Germinal center (tissue), 1 donor: Measurements from ENCODE around the gene KCNQ1.

ENCODE experiments used
- DNase-seq: peaks from one replicate; pipeline ENCODE4 v3.0.0; 2012; ENCODE audit warnings: mixed read lengths, low spot score

KCNQ1 gene

DNA sequence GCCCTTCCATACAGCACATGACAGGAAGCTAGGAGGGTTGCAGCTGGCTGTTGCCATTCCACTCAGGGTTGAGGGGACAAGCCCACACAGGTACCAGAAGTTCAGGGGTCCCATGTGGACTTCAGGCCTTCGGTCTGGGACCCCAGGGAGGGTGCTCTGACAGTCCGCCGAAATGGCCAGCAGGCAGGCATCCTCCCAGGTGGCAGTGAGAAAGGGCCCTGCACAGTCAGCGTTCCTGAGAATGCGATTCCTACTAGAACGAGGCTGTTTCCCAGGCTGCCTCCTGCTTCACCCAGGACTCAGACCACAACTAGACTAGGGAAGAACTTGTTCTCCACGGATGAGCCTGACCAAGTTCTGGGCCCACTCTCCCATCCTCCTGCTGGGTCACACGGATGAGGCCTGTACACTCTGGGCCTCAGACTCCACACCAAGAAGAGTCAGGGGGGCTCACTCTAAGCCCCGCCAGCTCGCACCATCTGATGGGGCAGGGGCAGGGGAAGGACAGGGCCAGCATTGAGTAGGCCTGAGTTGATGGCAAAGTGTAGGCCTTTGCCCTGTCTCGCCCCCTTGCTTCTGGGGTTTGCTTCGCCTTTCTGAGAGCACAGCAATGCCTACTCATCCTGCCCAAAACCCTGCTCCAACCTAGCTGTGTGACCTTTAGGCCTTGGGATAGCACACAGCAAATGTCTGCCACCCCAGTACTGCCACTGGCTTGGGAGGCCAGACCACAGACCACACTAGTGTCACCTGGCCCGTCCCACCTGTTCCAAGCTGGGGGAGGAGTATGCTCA is 241.0 kb downstream of the KCNQ1 start:
- DNase-seq = no peak

DNA sequence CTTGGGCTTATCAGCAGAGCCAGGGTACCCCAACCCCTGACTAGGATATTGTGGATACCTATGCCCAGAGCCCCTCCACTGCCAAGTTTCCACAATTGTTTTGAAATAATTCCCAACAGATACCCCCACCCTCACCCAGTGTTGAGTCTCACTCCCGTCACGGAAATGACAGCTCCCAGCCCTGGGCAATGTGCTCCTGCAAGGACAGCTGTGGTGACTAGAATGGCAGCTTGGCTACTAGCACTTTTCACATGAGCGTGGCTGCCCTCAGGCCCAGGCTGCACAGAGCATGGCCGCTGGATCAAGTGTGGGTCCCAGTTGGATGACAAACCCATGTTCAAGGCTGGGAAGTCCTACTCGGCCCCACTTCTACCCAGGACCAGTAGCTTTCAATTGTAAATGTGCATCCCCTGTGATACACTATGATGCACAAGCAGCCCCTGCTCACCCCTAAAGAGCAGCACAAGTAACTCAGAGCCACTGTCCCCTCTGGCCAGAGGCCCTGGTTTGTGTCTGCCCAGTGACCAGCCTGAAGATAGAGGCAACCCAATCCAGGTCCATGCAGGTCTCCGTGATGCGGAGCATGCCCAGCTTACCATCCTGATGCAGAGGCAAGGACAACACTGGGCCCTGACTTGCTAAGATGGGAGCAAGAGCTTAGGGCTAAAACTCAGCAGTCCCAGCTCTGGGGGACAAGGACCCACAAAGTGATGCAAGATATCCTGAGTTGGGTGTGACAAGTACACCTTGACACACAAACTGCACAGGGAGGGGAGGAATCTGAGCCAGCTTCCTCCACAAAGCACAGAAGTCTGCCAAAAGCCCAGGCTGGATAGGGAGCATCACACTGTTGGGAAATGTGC is 241.8 kb downstream of the KCNQ1 start:
- DNase-seq = no peak

DNA sequence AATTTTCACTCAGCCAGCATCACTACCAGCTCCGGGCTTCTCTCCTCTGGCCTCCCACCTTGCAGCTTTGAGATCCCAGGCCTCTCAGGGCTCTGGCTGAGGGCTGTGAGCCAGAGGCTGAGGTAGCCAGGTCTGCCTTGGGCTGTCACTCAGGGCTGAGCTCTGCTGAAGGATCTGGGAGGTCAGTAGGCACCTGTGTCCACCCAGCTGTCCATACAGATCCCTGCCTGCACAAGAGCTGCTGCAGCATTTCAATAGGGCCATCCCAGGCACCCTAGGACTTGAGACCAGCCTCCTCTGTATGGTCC is 242.4 kb downstream of the KCNQ1 start:
- no peak for DNase-seq

DNA sequence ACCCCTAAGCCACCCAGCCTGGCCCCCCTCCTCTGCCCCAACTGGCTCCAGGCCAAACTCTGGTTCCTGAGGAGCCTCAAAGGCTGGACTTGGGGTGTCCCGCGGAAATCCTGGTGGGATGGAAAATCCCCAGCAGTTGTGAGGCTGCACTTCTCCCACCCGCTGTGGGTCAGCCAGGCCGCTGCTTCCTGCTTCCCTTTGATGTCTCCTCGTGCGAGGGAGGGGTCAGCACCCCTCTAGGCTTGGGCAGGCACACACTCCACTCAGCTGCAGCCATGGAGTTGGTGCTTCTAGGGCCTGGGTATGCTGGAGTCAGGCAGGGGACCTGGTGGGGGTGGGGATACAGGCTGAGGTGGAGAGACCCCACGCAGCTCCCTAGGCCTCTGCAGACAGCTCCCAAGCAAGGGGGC is 243.0 kb downstream of the KCNQ1 start:
- no peak for DNase-seq

DNA sequence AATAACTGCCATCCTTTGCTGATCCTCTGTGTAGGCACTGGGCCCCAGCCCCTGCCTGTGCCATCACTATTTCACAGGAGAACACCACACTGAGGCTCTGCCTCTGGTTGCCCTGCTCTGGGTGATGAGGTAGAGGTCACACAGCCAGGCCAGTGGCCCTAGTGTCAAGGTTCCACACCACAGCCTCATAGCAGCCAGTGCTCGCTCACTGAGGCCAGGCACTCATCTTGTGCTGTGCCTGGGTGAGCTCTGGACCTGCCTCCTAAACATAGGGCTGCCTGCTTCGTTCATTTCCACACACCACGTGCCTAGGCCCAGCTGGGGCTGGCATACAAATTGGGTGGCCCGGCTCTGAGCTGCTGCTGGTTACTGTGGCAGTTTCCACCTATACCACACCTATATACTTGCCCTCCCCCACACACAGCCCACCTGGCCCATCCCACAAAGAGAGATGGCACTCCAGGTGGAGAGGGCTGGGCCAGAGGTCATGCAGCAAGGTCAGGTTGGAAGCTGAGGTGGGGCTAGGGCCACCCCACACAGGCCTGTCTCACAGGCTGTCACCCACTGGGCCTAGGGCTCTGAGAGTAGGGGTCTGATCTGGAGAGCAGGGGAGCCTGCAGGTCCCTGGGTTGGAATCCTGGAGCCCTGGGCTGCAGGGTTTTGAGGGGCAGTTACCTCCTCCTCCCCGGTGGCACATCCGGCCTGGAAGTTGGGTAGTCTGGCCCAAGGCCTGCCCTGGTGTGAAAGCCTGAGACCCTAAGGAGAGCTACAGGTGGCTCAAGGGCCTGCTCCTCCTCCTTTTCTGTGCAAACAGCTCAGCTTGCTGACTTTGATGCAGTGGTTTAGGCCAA is 243.8 kb downstream of the KCNQ1 start:
- no peak for DNase-seq

DNA sequence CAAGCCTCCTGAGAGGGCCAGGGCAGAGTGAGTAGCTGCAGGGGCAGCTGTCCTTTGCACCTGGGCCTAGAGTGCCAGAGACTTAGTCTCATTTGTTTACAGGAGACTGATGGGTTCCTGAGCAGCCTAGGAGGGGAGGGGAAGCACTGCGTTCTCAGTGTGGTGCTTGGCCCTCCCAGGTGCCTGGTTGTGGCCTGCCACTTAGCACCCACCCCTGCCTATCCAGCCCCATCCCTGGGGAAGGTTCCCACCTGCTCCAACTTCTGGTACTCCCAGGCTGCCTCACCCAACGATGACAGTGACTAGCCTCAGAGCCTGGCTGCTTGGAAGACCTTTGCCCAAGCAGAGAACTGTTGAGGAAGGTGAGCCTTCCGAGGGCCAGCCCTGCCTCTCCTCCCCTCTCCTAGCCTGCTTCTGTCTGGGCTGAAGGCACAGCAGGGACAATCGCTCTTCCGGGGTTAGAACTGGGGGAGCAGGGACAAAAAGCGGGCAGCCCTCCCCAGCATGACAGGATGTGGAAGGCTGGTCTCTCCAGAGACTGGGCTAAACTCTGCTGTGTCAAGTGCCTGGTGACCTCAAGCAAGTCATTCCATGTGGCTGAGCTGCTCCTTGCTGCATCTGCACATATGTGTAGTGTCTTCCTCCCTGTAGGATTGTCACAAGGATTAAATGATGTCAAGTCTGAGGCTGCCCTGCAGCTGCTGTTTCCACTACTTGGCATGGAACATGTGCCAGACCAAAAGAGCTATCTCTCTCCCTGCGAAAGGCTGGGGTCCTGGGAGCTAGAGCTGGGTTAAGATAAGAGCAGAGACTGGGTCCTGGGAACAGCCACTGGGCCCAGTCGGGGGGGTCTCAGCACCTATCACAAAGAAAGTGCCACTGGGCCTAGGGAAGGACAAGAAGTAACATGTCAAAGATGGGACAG is 245.1 kb downstream of the KCNQ1 start:
- peak; percentile 25 for DNase-seq

DNA sequence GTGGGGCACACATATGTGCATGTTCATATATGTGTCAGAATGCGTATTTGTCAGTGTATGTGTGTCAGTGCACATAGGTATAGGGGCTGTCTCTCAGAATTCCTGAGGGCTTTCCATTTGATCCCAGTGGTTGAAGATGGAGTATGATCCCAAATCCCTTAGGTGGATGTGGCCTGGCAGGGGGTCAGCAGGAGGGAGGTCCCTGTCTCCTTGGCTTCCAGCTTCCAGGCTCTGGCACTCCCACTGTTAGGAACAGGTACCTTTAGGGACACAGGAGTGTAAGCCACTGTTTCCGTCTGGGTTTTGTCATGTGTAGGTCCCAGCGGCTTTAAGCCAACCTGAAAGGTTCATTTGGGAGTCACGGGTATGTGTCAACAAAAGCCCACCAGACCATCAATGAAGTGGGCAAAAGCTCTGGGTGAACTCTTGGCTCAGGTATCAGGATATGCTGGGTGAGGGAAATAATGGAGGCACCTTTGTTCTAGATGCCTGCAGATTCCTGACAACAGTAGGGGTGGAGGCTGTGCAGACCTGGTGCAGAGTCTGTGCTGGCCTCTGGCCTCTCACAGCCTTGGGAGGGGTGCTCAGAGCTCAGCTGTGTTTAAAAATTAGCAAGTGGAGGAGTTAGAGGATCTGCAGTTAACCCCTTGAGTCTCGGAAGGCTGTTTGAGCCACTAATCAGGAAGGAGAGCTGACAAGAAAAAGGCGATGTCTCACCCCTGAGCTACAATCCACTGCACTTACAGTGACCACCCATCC is 246.0 kb downstream of the KCNQ1 start:
- no peak for DNase-seq

DNA sequence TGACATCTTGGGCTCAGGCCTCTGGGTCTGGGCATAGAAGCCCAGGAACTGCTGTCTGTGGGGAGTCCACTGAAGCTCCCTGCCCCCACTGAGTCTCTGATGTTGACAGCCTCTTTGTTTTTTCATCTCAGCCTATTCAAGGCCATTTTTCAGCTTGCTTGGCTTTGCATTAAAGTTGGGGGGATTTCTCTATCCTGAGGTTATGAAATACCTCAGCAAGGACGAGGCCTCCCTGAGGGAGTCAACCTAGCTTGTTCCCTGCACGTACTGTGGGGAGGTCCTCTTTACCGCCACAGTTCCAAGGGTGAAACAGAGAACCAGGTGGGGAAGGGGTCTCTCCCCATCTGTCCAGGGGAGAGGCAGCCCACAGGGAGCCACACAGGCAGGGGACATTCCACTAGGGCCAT is 246.6 kb downstream of the KCNQ1 start:
- no peak for DNase-seq

DNA sequence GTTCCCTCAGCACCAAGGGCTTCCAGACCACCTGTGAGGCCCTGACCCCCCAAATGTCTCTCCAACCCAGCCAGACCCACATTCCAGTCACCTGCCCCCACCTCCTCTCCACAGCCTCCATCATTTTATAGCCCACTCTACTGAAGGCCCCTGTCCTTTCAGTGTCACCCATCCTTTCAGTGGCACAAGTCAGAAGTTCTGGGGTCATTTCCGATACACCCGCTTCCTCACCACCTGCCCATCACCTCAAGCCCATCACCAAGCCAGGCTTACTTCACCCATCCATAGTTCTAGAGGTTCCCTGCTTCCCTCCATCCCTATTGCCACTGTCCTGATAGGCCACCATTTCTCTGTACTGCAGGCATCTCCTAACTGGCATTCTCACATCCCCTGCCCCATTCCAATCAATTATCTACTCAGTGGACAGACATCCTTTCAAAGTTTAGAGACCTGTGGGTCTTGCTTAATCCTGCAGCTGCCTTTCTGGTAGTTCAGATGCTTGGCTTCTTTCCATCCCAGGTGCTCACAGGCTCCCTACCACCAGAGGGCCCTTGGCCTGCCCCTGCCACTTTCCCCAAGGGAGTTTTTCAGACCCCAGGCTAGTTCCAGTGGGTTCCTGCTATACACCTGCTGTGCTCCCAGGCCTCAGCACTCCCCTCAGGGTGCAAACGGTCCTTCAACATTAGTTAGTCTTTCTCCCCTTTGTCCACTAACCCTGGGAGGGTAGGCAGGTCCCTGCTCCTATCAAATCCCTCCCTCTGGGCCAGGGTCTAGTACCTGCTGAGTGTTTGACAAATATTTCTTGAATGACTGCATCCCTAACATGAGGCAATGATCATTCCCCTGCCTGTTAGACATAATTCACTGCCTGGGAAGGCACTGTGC is 247.4 kb downstream of the KCNQ1 start:
- no peak for DNase-seq

DNA sequence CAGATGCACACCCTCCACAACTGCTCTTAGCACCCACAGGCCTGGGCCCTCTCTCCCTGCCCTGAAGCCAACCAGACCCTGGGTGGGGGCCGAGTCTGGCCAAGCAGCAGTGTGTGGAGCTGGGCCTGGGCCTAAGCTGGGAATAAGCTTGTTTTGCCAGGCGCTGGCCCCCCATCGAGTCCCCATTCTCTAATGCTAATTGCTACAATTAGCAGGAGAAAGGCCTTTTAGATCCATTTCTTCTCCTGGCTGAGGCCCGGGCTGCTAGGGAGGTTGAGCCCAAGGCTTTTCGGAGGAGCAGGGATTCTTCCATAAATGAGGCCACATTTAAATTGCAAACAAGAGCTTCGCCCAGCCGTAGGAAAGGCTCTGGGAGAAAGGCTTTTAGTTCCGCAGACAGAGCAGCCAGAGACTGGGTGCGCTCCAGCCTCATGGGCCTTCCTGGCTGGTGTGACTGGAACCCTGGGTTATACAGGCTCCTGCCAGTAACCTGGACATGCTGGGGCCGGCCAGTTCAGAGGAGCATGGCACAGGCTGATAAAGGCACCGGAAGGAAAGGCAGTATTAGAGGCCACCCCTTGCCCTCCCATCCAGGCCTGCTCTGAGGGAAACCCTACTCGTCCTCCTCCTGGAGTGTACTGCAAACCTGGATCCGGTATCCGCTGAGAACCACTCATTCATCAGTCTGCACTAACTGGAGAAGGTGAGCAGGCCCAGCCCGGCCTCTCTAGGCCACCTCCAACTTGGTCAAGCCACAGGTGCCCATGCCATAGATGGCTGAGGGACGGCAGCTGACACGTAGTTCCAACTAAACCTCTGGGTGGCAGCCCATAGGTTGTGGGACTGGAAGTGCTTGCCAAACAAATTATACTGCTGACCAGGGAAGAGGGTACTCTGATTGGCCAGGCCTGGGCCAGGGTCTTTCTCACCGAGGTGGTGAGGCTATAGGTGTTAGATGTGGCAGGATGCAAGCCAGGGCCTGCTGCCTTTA is 248.8 kb downstream of the KCNQ1 start:
- no peak for DNase-seq

DNA sequence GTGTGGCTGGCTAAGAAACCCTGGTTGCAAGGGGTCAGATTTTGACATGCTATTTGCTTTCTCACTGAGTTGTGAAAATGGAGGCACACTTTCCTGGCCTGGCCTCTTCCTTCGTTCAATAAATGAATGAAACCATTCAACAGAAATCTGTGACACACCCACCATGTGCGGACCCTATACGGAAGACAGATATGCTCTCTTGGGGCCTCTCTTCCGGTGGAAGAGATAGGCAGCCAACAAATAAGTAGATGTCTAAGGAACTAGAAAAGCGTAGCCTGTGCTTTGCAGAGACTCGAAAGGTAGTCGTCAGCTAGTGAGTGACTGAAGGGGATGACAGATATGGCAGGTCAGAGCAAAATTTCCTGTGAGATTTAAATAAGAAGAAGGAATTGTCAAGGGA is 249.7 kb downstream of the KCNQ1 start:
- no peak for DNase-seq

DNA sequence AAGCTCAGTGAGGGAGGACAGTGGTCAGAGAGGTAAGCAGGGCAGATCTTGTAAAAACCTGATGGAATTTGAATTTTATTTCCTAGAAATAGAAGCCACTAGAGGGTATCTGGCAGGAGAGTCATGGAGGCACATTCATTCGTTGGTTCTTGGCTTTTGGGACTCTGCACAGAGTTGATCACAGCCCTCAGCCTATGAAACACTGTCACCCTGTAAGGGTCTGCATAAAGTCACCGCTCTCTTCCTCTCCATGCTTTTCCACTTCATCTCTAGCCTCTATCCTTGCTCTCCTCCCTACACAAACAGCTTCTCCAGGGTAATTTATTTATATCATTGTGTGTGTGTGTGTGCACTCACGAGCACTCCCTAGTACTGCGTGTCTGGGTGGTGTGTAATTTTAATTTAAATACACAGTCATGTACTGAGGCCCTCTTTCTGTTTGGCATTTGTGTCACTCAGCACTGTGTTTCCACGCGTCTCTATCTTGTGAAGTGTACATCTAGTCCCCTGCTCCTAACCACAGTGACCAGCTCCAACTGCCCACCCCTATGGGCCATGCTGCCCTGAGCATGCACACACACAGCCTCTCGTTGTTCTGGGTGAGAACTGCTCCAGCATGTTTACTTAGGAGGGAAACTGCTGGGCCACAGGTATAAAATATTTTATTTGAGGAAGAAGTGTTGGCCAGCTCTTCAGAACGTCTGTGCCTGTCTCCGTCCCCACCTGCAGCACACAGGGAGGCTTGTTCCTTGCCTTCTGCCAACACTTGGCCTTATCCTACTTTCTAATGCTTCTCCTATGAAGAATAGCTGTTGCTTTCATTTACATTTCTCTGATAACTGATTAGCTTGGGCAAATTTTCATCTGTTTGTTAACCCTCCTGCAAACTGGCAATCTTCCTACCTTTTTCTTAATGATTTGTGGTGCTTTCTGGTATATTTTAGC is 250.5 kb downstream of the KCNQ1 start:
- DNase-seq = no peak

DNA sequence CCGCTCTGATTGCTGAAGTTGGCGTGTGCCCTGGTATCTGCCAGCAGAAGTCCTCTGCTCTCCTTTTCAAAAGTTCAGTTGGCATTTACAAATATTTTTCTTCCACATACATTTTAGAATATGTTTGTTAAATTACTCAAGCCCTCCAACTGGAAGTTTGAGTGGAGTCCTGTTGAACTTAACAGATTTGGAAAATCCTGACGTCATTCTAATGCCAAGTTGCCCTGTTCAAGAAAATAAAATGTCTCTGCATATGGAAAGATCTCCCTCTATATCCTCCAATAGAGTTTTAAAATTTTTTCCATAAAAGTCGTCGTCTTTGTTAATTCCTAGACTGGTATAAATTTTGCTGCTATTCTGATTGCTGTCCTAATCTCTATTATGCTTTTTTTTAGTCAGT is 251.6 kb downstream of the KCNQ1 start:
- DNase-seq = no peak

DNA sequence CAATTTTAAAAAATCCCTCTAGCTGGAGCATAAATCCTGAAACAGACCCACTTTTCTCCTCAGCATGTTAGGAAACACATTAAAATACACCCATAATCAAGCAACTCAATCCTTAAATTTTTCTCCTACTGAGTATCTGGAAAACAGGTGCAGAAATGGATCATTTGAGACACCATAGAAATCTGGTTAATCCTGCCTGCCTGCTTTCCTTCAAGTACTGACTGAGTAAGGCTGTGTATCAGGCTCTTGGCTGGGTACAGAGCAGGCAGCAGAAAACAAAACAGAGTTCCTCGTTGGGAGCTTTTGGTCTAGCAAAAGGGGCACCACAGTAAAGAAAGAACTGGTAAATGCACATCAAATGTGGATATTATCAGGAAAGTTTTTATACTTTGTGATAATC is 253.1 kb downstream of the KCNQ1 start:
- DNase-seq = no peak

DNA sequence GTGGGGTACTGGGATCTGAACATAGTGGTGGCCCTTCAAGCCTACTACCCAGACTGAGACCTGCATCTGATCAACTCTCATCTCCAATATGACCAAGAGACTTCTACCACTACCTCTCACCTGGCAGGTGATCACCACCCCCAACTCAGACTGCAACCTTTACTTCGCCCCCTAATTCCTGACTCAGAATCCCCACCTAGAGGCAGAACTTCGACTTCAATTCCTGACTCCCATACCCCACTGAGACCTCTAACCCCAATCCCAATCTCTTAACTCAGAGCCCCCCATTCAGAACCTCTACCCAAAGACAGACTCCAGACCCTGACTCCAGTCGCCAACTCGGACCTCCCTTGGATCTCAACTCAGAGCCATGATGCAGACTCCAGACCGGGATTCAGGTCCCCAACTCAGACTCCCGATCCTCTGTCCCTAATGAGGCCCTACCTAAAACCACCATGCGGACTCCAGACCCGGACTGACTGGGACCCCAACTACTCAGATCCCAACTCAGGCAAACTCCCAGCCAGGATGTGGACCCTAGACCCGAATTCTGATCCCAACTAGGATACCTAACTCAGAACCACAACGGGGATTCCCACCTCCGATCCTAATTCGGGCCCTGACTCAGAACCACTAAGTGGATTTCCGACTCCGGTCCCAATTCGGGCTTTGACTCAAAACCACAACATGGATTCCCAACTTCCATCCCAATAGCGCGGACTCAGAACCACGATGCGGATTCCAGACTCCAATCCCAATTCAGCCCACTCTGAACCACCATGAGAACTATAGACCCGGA is 253.8 kb downstream of the KCNQ1 start:
- DNase-seq = no peak

DNA sequence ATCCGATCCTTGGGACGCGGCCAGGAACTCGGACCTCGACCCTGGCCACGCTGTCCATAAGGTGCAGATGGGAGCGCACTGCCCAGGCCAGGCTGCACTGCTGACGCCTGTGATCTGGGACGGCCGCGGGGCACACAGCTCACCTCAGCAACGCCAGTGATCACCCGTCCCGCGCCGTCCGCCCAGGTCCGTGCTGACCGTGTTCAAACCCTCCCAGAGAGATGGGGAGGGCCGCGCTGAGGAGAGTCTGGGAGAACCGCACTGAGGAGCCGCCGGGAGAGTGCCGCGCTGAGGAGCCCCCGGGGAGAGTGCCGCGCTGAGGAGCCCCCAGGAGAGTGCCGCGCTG is 254.3 kb downstream of the KCNQ1 start:
- no peak for DNase-seq
